Measurements from ENCODE around the gene CREBBP. TPM values are rescaled to one million over a fixed set of nuclear protein-coding genes. Genes with fewer than 3 reads are reported as not detected.

Gene CREBBP
- total RNA-seq, 1 donor, result 28.2 TPM

DNA sequence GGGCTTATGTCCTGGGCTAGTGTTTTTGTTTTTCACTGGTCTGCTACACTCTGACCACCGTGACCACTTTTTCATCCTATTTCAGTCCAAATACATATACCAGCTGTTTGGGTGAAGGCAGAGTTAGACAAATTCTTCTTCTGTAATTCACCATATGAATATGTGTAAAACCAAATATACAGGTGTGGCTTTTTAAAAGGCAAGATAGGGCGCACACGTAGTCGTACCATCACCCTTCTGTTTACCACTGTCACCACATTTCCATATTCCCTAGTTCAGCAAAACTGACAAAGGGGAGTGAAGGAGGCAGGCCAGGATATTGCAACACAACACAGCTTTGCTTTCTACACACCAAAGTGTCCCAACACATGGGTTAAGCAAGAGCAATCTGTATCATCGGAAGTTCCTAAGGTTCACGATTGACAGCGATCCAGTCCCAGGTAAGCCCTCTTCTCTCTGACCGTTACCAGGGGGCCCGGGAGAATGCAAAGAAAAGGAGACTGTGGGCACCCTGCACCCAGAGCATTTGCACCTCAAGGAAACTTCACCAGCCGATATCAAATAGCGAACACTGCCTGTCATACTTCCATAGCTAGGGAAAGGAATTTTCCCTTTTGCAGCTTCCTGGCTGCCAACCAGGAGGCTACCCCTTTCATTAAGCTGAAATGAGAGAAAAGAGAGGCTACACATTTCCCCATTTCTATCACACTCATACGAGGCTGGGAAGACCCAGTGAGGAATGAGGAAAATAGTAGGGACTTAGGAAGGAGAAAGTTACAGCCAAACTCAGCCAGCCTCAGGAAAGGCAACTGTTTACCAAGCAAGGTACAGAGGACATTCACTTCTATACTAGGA, 23.1 kb downstream of the CREBBP start:
- Histone ChIP-seq H3K27ac (ENCODE audit: low read depth, low read length) (no peak overlapping the region), H4K20me1 (ENCODE audit: insufficient read depth, low read length) (peaks cover 93% of the 10 kb centered on the region), H3K27me3 (ENCODE audit: insufficient read depth, low read length) (no peaks in the 10 kb centered on the region), H3K4me1 (ENCODE audit: insufficient read depth, low read length) (peaks cover 31% of the 10 kb centered on the region), H3K4me3 (ENCODE audit: insufficient read depth, low read length) (peak overlapping the region; percentile 16), H3K4me2 (ENCODE audit: insufficient read depth, low read length) (peak overlapping the region; percentile 70), H2AFZ (ENCODE audit: low read length) (no peak overlapping the region), H3K36me3 (ENCODE audit: insufficient read depth, low read length) (no peaks in the 10 kb centered on the region), H3K9me3 (ENCODE audit: low read depth, low read length) (no peaks in the 10 kb centered on the region), H3K79me2 (ENCODE audit: insufficient read depth, low read length) (peaks cover 98% of the 10 kb centered on the region)
- TF ChIP-seq, protein P1, sequence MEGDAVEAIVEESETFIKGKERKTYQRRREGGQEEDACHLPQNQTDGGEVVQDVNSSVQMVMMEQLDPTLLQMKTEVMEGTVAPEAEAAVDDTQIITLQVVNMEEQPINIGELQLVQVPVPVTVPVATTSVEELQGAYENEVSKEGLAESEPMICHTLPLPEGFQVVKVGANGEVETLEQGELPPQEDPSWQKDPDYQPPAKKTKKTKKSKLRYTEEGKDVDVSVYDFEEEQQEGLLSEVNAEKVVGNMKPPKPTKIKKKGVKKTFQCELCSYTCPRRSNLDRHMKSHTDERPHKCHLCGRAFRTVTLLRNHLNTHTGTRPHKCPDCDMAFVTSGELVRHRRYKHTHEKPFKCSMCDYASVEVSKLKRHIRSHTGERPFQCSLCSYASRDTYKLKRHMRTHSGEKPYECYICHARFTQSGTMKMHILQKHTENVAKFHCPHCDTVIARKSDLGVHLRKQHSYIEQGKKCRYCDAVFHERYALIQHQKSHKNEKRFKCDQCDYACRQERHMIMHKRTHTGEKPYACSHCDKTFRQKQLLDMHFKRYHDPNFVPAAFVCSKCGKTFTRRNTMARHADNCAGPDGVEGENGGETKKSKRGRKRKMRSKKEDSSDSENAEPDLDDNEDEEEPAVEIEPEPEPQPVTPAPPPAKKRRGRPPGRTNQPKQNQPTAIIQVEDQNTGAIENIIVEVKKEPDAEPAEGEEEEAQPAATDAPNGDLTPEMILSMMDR (IDR thresholded peaks at IDR 0.05; ENCODE audit: extremely low read depth, low read depth, low read length), result no peak
- peak; percentile 75 for DNase-seq (ENCODE audit: insufficient read length, low spot score, missing footprints)

DNA sequence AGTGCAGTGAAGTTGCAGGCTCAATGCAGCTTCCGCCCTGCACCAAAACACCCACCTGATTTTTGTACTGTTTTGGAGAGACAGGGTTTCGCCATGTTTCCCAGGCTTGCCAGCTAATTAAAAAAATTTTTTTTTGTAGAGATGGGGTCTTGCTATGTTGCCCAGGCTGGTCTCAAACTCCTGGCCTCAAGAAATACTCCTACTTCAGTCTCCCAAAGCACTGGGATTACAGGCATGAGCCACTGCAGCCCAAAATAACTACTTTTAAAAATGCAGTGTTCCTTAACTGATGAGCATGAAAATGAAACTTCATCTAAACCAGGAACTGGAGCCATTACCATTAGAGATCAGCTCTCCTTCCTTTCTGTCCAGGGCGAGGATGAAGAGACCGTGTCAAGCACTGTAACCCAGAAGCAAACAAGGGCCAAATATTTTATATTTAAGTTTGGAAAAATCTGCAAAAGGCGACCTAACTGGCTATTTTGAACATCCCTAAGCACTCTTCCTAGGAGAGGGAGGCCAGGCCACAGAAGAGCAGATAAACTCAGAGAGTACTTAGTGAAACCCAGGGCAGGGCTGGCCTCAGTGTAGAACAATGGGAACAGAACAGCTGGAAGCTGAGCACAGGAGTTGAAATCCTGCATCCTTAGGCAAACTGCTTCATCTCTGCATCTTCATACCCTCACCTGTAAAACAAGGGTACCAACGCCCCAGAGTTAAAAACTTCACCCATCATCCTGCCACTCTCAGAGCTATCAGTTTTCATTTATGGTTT, 24.0 kb downstream of the CREBBP start:
- no peak overlapping the region for H3K4me3 ChIP-seq (ENCODE audit: insufficient read depth, low read length)
- DNase-seq (ENCODE audit: insufficient read length, low spot score, missing footprints), result no peak

DNA sequence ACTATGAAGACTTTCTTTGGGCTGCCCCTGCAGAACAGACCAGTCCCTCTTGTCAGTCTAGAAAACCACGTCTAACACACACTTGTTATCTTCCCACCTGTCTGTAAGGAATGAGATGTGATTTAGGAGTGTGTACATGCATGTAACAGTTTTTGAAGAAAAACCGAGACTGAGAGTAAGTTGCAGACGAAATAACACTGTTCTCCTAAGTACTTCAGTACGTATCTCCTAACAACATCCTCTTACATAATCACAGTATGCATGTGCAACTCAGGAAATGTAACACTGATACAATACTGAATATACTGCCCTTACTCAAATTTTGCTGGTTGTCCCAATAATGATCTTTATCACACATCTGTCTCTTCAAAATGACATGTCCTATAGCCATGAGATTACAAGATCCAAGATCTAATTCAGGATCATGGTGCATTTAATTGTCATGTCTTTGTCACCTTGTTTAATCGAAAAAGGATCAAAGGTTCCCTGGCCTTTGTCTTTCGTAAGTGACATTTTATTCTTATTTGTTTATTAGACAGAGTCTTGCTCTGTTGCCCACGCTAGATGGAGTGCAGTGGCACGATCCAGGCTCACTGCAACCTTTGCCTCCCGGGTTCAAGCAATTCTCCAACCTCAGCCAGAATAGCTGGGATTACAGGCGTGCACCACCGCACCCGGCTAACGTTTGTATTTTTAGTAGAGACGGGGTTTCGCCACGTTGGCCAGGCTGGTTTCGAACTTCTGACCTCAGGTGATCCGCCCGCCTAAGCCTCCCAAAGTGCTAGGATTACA, 25.6 kb downstream of the CREBBP start:
- Histone ChIP-seq H3K27me3 (ENCODE audit: insufficient read depth, low read length) (no peaks in the 10 kb centered on the region), H3K79me2 (ENCODE audit: insufficient read depth, low read length) (peaks cover 93% of the 10 kb centered on the region), H2AFZ (ENCODE audit: low read length) (no peak overlapping the region), H3K4me3 (ENCODE audit: insufficient read depth, low read length) (no peak overlapping the region), H4K20me1 (ENCODE audit: insufficient read depth, low read length) (peaks cover 84% of the 10 kb centered on the region), H3K4me2 (ENCODE audit: insufficient read depth, low read length) (no peak overlapping the region), H3K36me3 (ENCODE audit: insufficient read depth, low read length) (peaks cover 10% of the 10 kb centered on the region), H3K9me3 (ENCODE audit: low read depth, low read length) (no peaks in the 10 kb centered on the region), H3K27ac (ENCODE audit: low read depth, low read length) (no peak overlapping the region), H3K4me1 (ENCODE audit: insufficient read depth, low read length) (peaks cover 24% of the 10 kb centered on the region)
- DNase-seq (ENCODE audit: insufficient read length, low spot score, missing footprints), result no peak
- TF ChIP-seq, protein P1 (IDR thresholded peaks at IDR 0.05; ENCODE audit: extremely low read depth, low read depth, low read length), result no peak

More for the DNA sequence above, 24.0 kb downstream of the CREBBP start:
- H3K4me1 ChIP-seq (ENCODE audit: insufficient read depth, low read length), result peaks cover 22% of the 10 kb centered on the region
- H2AFZ ChIP-seq (ENCODE audit: low read length), result no peak overlapping the region
- no peaks in the 10 kb centered on the region for H3K27me3 ChIP-seq (ENCODE audit: insufficient read depth, low read length)
- no peaks in the 10 kb centered on the region for H3K9me3 ChIP-seq (ENCODE audit: low read depth, low read length)
- H4K20me1 ChIP-seq (ENCODE audit: insufficient read depth, low read length), result peaks cover 86% of the 10 kb centered on the region
- no peak overlapping the region for H3K27ac ChIP-seq (ENCODE audit: low read depth, low read length)
- H3K36me3 ChIP-seq (ENCODE audit: insufficient read depth, low read length), result no peaks in the 10 kb centered on the region
- peaks cover 95% of the 10 kb centered on the region for H3K79me2 ChIP-seq (ENCODE audit: insufficient read depth, low read length)
- peak overlapping the region; percentile 70 for H3K4me2 ChIP-seq (ENCODE audit: insufficient read depth, low read length)
- TF ChIP-seq, protein P1 (IDR thresholded peaks at IDR 0.05; ENCODE audit: extremely low read depth, low read depth, low read length), result no peak

All from osteoblast (primary cell).